ENCODE data around the gene ME3. TPM values are rescaled to one million over a fixed set of nuclear protein-coding genes. Genes with fewer than 3 reads are reported as not detected.
"Not testable (repeated sequence)": the region's sequence is repeated elsewhere in the genome, so short reads cannot be mapped to it uniquely, and the experiment has no call there.

The ME3 gene
- total RNA-seq, 1 experiment from 2014 or later = 1.8 TPM

GRCh38 chr11:86660088-86660487, 12.3 kb downstream of the ME3 start (continued):
- TF ChIP-seq, protein P1, sequence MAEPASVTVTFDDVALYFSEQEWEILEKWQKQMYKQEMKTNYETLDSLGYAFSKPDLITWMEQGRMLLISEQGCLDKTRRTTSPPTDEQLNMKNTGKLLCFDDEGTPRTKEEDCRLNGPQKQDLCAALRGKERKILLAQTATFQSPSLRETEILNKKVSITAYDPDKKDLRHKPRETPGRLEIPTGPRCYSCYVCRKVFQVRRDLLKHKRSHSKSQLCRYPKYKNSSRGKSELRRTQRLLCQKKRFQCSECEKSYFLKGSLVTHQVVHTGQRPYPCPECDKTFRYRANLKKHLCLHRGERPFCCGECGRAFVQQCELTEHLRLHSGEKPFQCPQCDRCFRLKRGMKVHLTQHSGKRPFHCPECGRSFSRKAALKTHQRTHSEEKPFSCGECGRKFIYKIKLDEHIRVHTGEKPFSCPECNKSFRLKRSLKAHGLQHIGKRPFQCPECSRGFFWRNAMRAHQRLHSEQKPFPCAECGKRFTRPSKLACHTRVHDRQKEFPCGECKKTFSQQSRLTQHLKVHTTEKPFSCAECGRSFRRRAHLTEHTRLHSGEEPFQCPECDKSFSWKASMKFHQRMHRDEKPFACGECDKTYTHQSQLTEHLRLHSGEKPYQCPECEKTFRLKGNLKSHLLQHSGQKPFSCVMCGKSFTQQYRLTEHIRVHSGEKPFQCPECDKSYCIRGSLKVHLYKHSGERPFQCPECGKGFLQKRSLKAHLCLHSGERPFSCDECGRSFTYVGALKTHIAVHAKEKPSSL (CRISPR knock-in tag; conservative IDR thresholded peaks at IDR 0.05) = no peak
- TF ChIP-seq ZBTB21 (CRISPR knock-in tag; IDR thresholded peaks at IDR 0.05; ENCODE audit: borderline replicate concordance) = no peak
- TF ChIP-seq IRF2 (CRISPR knock-in tag; IDR thresholded peaks at IDR 0.05; ENCODE audit: borderline replicate concordance, low read depth) = no peak

DNA sequence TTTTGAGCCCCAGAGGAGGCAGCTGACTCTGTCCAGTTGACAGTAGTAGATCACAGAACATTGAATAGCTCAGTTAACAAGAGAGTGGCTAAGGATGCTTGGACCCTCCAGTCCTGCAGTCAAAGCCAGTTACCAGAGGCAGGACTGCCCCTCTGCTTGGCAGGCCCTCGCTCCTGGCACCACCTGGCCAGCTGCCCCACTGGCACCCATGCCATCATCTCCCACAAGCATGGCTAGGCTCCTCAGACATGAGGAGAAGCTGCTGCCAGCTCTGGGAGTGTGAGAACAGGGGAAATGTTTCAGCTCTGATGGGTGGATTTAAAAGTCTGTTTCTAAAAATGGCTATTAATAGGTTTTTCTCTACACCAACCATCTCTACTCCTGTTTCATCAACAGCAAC, 13.9 kb downstream of the ME3 start:
- Mint-ChIP-seq H3K4me3 (no peak overlapping the region), H3K27me3 (ENCODE audit: low read depth) (no peaks in the 10 kb centered on the region), H3K4me1 (no peaks in the 10 kb centered on the region), H3K9me3 (peaks cover 6% of the 10 kb centered on the region), H3K27ac (no peak overlapping the region), H3K36me3 (no peaks in the 10 kb centered on the region)
- ATAC-seq (no peak), DNase-seq (ENCODE audit: low spot score) (no peak)
- TF ChIP-seq E2F5 (CRISPR knock-in tag; IDR thresholded peaks at IDR 0.05) = no peak
- POLR2A ChIA-PET = no interaction called here
- CTCF ChIA-PET = interaction anchor here (0.5 to 1.2 kb wide), 2 partner anchors 18 to 804 kb away, joined by 4 to 5 read pairs; no protein-coding TSS in a partner anchor

- H3K27ac Mint-ChIP-seq; H3K4me1 Mint-ChIP-seq; H3K4me3 Mint-ChIP-seq; POLR2A ChIA-PET; ATAC-seq; DNase-seq (ENCODE audit: low spot score); H3K27me3 Mint-ChIP-seq (ENCODE audit: low read depth): not testable (repeated sequence)
- Mint-ChIP-seq H3K9me3 (peaks cover 40% of the 10 kb centered on the region), H3K36me3 (peaks cover 20% of the 10 kb centered on the region)
- CTCF ChIA-PET = interaction anchor here (1.8 kb wide), 1 partner anchor 37 kb away, joined by 9 read pairs; no protein-coding TSS in a partner anchor
Observed at GRCh38 chr11:86645212-86645611, 27.2 kb downstream of the ME3 start.

- Mint-ChIP-seq H3K9me3 (peaks cover 32% of the 10 kb centered on the region), H3K4me3 (no peak overlapping the region), H3K36me3 (peaks cover 14% of the 10 kb centered on the region), H3K4me1 (no peaks in the 10 kb centered on the region), H3K27me3 (ENCODE audit: low read depth) (no peaks in the 10 kb centered on the region; the same call in 1 of the 2 replicates), H3K27ac (no peak overlapping the region)
- TF ChIP-seq, protein P2, sequence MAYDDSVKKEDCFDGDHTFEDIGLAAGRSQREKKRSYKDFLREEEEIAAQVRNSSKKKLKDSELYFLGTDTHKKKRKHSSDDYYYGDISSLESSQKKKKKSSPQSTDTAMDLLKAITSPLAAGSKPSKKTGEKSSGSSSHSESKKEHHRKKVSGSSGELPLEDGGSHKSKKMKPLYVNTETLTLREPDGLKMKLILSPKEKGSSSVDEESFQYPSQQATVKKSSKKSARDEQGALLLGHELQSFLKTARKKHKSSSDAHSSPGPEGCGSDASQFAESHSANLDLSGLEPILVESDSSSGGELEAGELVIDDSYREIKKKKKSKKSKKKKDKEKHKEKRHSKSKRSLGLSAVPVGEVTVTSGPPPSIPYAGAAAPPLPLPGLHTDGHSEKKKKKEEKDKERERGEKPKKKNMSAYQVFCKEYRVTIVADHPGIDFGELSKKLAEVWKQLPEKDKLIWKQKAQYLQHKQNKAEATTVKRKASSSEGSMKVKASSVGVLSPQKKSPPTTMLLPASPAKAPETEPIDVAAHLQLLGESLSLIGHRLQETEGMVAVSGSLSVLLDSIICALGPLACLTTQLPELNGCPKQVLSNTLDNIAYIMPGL (CRISPR knock-in tag; IDR thresholded peaks at IDR 0.05) = no peak
- TF ChIP-seq ZNF219 (CRISPR knock-in tag; IDR thresholded peaks at IDR 0.05; ENCODE audit: borderline replicate concordance) (no peak), HMGA2 (CRISPR knock-in tag; IDR thresholded peaks at IDR 0.05) (no peak)
- TF ChIP-seq, protein P3, sequence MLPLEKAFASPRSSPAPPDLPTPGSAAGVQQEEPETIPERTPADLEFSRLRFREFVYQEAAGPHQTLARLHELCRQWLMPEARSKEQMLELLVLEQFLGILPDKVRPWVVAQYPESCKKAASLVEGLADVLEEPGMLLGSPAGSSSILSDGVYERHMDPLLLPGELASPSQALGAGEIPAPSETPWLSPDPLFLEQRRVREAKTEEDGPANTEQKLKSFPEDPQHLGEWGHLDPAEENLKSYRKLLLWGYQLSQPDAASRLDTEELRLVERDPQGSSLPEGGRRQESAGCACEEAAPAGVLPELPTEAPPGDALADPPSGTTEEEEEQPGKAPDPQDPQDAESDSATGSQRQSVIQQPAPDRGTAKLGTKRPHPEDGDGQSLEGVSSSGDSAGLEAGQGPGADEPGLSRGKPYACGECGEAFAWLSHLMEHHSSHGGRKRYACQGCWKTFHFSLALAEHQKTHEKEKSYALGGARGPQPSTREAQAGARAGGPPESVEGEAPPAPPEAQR (CRISPR knock-in tag; IDR thresholded peaks at IDR 0.05) = no peak
- DNase-seq (ENCODE audit: low spot score) (no peak), ATAC-seq (no peak)
- CTCF ChIA-PET = no interaction called here
- POLR2A ChIA-PET = no interaction called here
Observed at GRCh38 chr11:86644291-86644690, 28.1 kb downstream of the ME3 start.

GRCh38 chr11:86641537-86642261, 30.7 kb downstream of the ME3 start:
- no peak overlapping the region for H3K27ac Mint-ChIP-seq
- H3K9me3 Mint-ChIP-seq = peaks cover 11% of the 10 kb centered on the region
- no peaks in the 10 kb centered on the region; the same call in 1 of the 2 replicates for H3K27me3 Mint-ChIP-seq (ENCODE audit: low read depth)
- POLR2A ChIA-PET = no interaction called here
- no peak for ATAC-seq
- no peak for DNase-seq (ENCODE audit: low spot score)
- H3K36me3 Mint-ChIP-seq = peaks cover 5% of the 10 kb centered on the region; the same call in 1 of the 2 replicates
- CTCF ChIA-PET = interaction anchor here (0.9 to 1.3 kb wide), 3 partner anchors 33 to 108 kb away, joined by 3 read pairs; no protein-coding TSS in a partner anchor
- H3K4me1 Mint-ChIP-seq = peaks cover 4% of the 10 kb centered on the region
- H3K4me3 Mint-ChIP-seq = no peak overlapping the region
- TF ChIP-seq ARID4B (CRISPR knock-in tag; IDR thresholded peaks at IDR 0.05; ENCODE audit: borderline replicate concordance) = no peak
- no peak for TF ChIP-seq ZNF416 (CRISPR knock-in tag; IDR thresholded peaks at IDR 0.05)
- no peak for TF ChIP-seq SP1 (CRISPR knock-in tag; conservative IDR thresholded peaks at IDR 0.05)
- TF ChIP-seq MXD4 (CRISPR knock-in tag; IDR thresholded peaks at IDR 0.05; ENCODE audit: borderline replicate concordance) = no peak
- no peak for TF ChIP-seq KAT7 (CRISPR knock-in tag; IDR thresholded peaks at IDR 0.05; ENCODE audit: borderline replicate concordance)
- TF ChIP-seq ZNF671 (CRISPR knock-in tag; IDR thresholded peaks at IDR 0.05) = no peak
